Body of pancreas (tissue), 4 donors: ENCODE measurements around the gene TRPM2. TPM values are rescaled to one million over a fixed set of nuclear protein-coding genes. Genes with fewer than 3 reads are reported as not detected.

Source experiments
- ATAC-seq: fragments of 150-250 bp; one replicate; pipeline ENCODE4 v1.9.1; 2016
- DNase-seq, 4 donors: peaks; one replicate each; pipeline ENCODE4 v3.0.0-alpha.2; 2019
- H3K27ac ChIP-seq, 4 donors: fragments of 200-600 bp; sonication (generic); 1 replicate in 3 of 4; 2 replicates in 1 of 4; pipeline versions ENCODE4 v1.5.1 to v1.6.1; 2016 to 2019; ENCODE audit warnings: mild to moderate bottlenecking in 1 of 4, mixed read lengths in 1 of 4, moderate library complexity in 1 of 4
- H3K27me3 ChIP-seq, 2 donors: fragments of 200-600 bp; sonication (generic); one replicate each; pipeline ENCODE4 v1.6.0; 2016; ENCODE audit warnings: mild to moderate bottlenecking in 1 of 2
- H3K36me3 ChIP-seq, 2 donors: fragments of 200-600 bp; sonication (generic); replicated peaks in 1 of 2; 2 replicates each; pipeline ENCODE4 v1.5.1; 2016; ENCODE audit warnings: low read depth in 2 of 2; ENCODE audit not compliant: insufficient read depth in 1 of 2
- H3K4me1 ChIP-seq: fragments of 200-600 bp; sonication (generic); one replicate; pipeline ENCODE4 v1.6.0; 2016
- H3K4me3 ChIP-seq, 2 donors: fragments of 200-600 bp; sonication (generic); 1 replicate in 1 of 2; 2 replicates in 1 of 2; pipeline ENCODE4 v1.5.1; 2016 to 2019
- H3K9me3 ChIP-seq, 3 donors: fragments of 200-600 bp; sonication (generic); 1 replicate in 2 of 3; 2 replicates in 1 of 3; pipeline ENCODE4 v1.5.1; 2016
- CTCF ChIP-seq, 7 experiments: fragments of 450-650 bp in 4 of 7; fragments of 200-600 bp in 3 of 7; sonication (generic) in 3 of 7; IDR thresholded peaks; one replicate each; pipeline ENCODE4 v1.5.1; 2016 to 2019; ENCODE audit warnings: antibody characterized with exemption in 7 of 7
- POLR2A ChIP-seq, 3 donors: fragments of 450-650 bp; IDR thresholded peaks; one replicate each; pipeline ENCODE4 v1.6.1; 2016; ENCODE audit warnings: antibody characterized with exemption in 3 of 3, mild to moderate bottlenecking in 2 of 3
- WGBS, 2 donors: methylation state at CpG; one replicate each; pipeline ENCODE4 v1.1.5; 2017; 5-methylcytosine and 5-hydroxymethylcytosine counted together
- intact Hi-C: fragments of 100-400 bp; cut with DNase I; formaldehyde crosslinking; loops from one replicate; pipeline ENCODE4 v1.15.1; 2023
- total RNA-seq, 2 donors: library from RNA; depleted of rRNA; stranded (reverse); fragments of >200 nt; gene quantifications; one replicate each; pipeline ENCODE4 v1.1.0, GENCODE V29; 2016

The TRPM2 gene
- total RNA-seq, 2 donors from 2014 or later = 2.1 to 2.3 TPM

- intact Hi-C loops = no loop called here
- Histone ChIP-seq H3K4me3 (no peak overlapping the region), H3K9me3 (no peaks in the 10 kb centered on the region), H3K27ac (no peak overlapping the region), H3K27me3 (no peaks in the 10 kb centered on the region), H3K4me1 (no peaks in the 10 kb centered on the region), H3K36me3 (no peaks in the 10 kb centered on the region)
- DNase-seq = no peak
- no peak for TF ChIP-seq CTCF (IDR thresholded peaks at IDR 0.05)
- ATAC-seq = no peak
- WGBS, 2 donors = 57 to 71% methylated on average over 4 to 26 of the region's 33 CpGs
These were observed 45.9 kb downstream of the TRPM2 start for GRCh38 chr21:44399151-44399954.

DNA sequence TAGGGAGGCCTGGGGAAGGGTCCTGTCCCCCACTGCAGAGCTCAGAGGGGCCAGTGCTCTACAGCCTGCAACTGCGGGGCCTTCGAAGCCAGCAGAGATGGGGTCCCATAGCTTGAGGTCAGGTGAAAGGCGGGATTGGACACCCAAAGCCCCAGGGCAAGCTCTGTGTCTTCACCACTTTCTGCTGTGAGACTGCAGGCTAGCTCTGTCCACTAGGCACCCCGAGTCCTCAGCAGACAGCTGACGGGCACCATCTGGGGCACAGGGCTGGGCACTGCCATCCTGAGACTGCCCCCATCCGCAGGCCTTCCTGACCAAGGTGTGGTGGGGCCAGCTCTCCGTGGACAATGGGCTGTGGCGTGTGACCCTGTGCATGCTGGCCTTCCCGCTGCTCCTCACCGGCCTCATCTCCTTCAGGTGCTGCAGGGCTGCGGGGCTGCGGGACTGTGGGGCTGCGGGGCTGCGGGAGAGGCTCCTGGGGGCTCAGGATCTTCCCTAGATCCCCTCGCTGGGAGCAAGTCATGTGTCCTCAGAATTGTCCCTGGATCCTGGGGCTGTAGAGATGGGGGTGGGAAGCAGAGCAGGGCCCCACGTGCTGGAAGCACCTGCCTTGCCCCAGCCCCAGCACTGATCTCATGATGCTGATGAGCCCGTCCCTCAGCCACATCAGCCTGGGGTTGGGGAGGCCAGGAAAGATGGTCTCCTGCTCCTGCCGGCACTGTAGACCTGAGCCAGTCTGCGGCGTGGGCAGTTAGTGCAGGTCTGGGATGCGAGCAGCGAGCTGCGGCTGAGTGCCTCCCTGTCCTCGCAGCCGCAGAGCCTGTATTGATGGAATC, 46.8 kb downstream of the TRPM2 start:
- ATAC-seq = peak; percentile 27
- Histone ChIP-seq H3K27me3 (no peaks in the 10 kb centered on the region), H3K27ac (no peak overlapping the region), H3K9me3 (no peaks in the 10 kb centered on the region), H3K36me3 (no peaks in the 10 kb centered on the region), H3K4me3 (no peak overlapping the region), H3K4me1 (no peaks in the 10 kb centered on the region)
- intact Hi-C loops = no loop called here
- TF ChIP-seq CTCF (IDR thresholded peaks at IDR 0.05) (no peak), POLR2A (IDR thresholded peaks at IDR 0.05) (no peak)
- WGBS, 2 donors = 48 to 60% methylated on average over 10 to 20 of the region's 25 CpGs
- no peak for DNase-seq

- ATAC-seq (no peak), DNase-seq (no peak)
- TF ChIP-seq POLR2A (IDR thresholded peaks at IDR 0.05) = no peak
- TF ChIP-seq CTCF (IDR thresholded peaks at IDR 0.05) = no peak
- H3K36me3 ChIP-seq = no peaks in the 10 kb centered on the region
- WGBS, 2 donors = 42 to 65% methylated on average over 2 to 14 of the region's 14 CpGs
- H3K27ac ChIP-seq = no peak overlapping the region
- no peak overlapping the region for H3K4me3 ChIP-seq
- no peaks in the 10 kb centered on the region for H3K4me1 ChIP-seq
- H3K9me3 ChIP-seq = no peaks in the 10 kb centered on the region
- intact Hi-C loops = no loop called here
- H3K27me3 ChIP-seq = no peaks in the 10 kb centered on the region
These were observed 47.5 kb downstream of the TRPM2 start for GRCh38 chr21:44400791-44401385.

GRCh38 chr21:44401386-44402160, 48.2 kb downstream of the TRPM2 start:
- DNase-seq = no peak
- no peak for TF ChIP-seq CTCF (IDR thresholded peaks at IDR 0.05)
- TF ChIP-seq POLR2A (IDR thresholded peaks at IDR 0.05) = no peak
- ATAC-seq = no peak
- intact Hi-C loops = no loop called here
- Histone ChIP-seq H3K4me1 (no peaks in the 10 kb centered on the region), H3K27ac (no peak overlapping the region), H3K4me3 (no peak overlapping the region), H3K36me3 (no peaks in the 10 kb centered on the region), H3K9me3 (no peaks in the 10 kb centered on the region), H3K27me3 (no peaks in the 10 kb centered on the region)
- WGBS, 2 donors = 63 to 76% methylated on average over 23 to 28 of the region's 32 CpGs
